Endometrial microvascular endothelial cells (primary cell): ENCODE results near the gene DAPK1. TPM values are rescaled to one million over a fixed set of nuclear protein-coding genes. Genes with fewer than 3 reads are reported as not detected.

ENCODE experiments used
- total RNA-seq: library from RNA; depleted of rRNA; stranded (reverse); fragments of >200 nt; gene quantifications from one replicate; pipeline ENCODE4 v1.2.3, GENCODE V29; 2015; ENCODE audit errors: inconsistent ontology term

DAPK1 gene
- total RNA-seq, 1 donor from 2014 or later, result 1.6 TPM

Other genes starting within 250 kb of the DAPK1 start
- gene CTSL, start 228.3 kb downstream of the DAPK1 start, total RNA-seq, result 175 TPM